Measurements from ENCODE around the gene WDR12.

DNA sequence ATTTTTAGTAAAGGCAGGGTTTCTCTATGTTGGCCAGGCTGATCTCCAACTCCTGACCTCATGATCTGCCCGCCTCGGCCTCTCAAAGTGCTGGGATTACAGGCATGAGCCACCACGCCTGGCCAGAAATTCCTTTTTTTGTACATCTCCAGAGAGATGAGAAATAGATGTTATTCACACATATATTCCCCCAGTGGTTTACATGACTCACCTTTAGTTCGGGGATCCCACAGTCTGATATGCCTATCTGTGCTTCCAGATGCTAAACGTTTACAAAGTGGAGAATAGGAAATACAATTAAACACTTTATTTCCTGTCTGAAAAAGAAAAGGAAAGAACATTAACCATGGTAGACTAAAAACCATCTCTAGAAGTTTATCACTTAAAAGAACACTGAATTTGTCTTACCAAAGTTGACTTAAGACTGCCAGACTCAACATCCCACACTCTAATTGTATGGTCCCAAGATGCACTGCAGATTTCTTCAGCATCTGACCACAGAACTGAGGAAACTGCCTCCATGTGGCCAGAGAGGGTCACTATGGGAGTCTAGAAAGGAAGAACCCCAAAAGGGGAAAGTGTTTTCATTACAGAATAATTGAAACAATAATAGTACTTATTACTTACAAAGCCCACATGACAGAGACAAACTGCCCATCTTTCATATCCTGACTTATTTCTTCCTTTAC lies 27.3 kb downstream of the WDR12 start:
- no peak for TF ChIP-seq CTCF (IDR thresholded peaks at IDR 0.05)
- no peak for TF ChIP-seq POLR2A (IDR thresholded peaks at IDR 0.05)

Measured in lower leg skin (tissue), 3 donors.